Activated CD4-positive, alpha-beta memory T cell treated with anti-CD3 and anti-CD28 coated beads, Interleukin-2, amount 10 ng/mL, durations not matched to agents 7 days and 5 days (primary cell): Measurements from ENCODE around the gene ABCC1. TPM values are rescaled to one million over a fixed set of nuclear protein-coding genes. Genes with fewer than 3 reads are reported as not detected.

Source experiments
- CTCF ChIA-PET: fragments of 350-600 bp; sonication (Branson Sonifier 250); formaldehyde crosslinking; loops from one replicate; lab custom pipeline; 2021; ENCODE audit warnings: antibody characterized with exemption, inconsistent platforms; lab: Charles Lee
- POLR2A ChIA-PET: fragments of 350-600 bp; sonication (Branson Sonifier 250); formaldehyde crosslinking; loops from one replicate; lab custom pipeline; 2021; ENCODE audit warnings: antibody characterized with exemption; lab: Charles Lee
- DNase-seq: peaks from one replicate; pipeline ENCODE4 v3.0.0-alpha.2; 2020
- H3K27ac Mint-ChIP-seq: one replicate; pipeline ENCODE4 v1.8.0; 2021; ENCODE audit warnings: mild to moderate bottlenecking, mixed read lengths
- H3K27me3 Mint-ChIP-seq: one replicate; pipeline ENCODE4 v1.8.0; 2021; ENCODE audit warnings: mixed read lengths
- H3K36me3 Mint-ChIP-seq: one replicate; pipeline ENCODE4 v1.8.0; 2021; ENCODE audit warnings: low read depth, mixed read lengths
- H3K4me1 Mint-ChIP-seq: one replicate; pipeline ENCODE4 v1.8.0; 2021; ENCODE audit warnings: mixed read lengths
- H3K4me3 Mint-ChIP-seq: one replicate; pipeline ENCODE4 v1.8.0; 2021; ENCODE audit warnings: mild to moderate bottlenecking, mixed read lengths
- H3K9me3 Mint-ChIP-seq: one replicate; pipeline ENCODE4 v1.8.0; 2021; ENCODE audit warnings: mixed read lengths
- total RNA-seq, 2 experiments: library from RNA; stranded (reverse); gene quantifications; one replicate each; pipeline ENCODE4 v1.2.3, GENCODE V29; 2021

The ABCC1 gene
- total RNA-seq, 2 experiments from 2014 or later = 41.4 to 44.2 TPM

- peak overlapping the region; percentile 98 for H3K27ac Mint-ChIP-seq
- ChIA-PET POLR2A (interaction anchor here (2.4 to 4.5 kb wide), 2 partner anchors 10 to 73 kb away, joined by 17 to 52 read pairs; partner anchors contain the start of gene CEP20), CTCF (no interaction called here)
- peaks cover 68% of the 10 kb centered on the region for H3K4me1 Mint-ChIP-seq
- peaks cover 42% of the 10 kb centered on the region for H3K36me3 Mint-ChIP-seq
- peak; percentile 71 for DNase-seq
- H3K9me3 Mint-ChIP-seq = peaks cover 22% of the 10 kb centered on the region
- peak overlapping the region; percentile 79 for H3K4me3 Mint-ChIP-seq
- H3K27me3 Mint-ChIP-seq = no peaks in the 10 kb centered on the region
Measured at GRCh38 chr16:15961060-15961511, 11.7 kb downstream of the ABCC1 start.

GRCh38 chr16:15961571-15962090 lies 12.2 kb downstream of the ABCC1 start:
- Mint-ChIP-seq H3K4me1 (peaks cover 64% of the 10 kb centered on the region), H3K27me3 (no peaks in the 10 kb centered on the region), H3K27ac (peak overlapping the region; percentile 98), H3K9me3 (peaks cover 22% of the 10 kb centered on the region), H3K36me3 (peaks cover 42% of the 10 kb centered on the region), H3K4me3 (peak overlapping the region; percentile 79)
- POLR2A ChIA-PET = interaction anchor here (4.5 kb wide), 1 partner anchor 11 kb away, joined by 52 read pairs; no protein-coding TSS in a partner anchor
- no peak for DNase-seq
- CTCF ChIA-PET = no interaction called here

- no peaks in the 10 kb centered on the region for H3K27me3 Mint-ChIP-seq
- H3K4me1 Mint-ChIP-seq = peaks cover 63% of the 10 kb centered on the region
- DNase-seq = no peak
- ChIA-PET CTCF (no interaction called here), POLR2A (no interaction called here)
- H3K4me3 Mint-ChIP-seq = no peak overlapping the region
- H3K27ac Mint-ChIP-seq = peak overlapping the region; percentile 98
- H3K9me3 Mint-ChIP-seq = peaks cover 26% of the 10 kb centered on the region
- peaks cover 54% of the 10 kb centered on the region for H3K36me3 Mint-ChIP-seq
Measured at GRCh38 chr16:15963307-15963910, 14.0 kb downstream of the ABCC1 start.

GRCh38 chr16:15966420-15966819 lies 17.0 kb downstream of the ABCC1 start:
- H3K9me3 Mint-ChIP-seq = peaks cover 41% of the 10 kb centered on the region
- POLR2A ChIA-PET = interaction anchor here (0.6 kb wide), 1 partner anchor 10 kb away, joined by 3 read pairs; no protein-coding TSS in a partner anchor
- no peak for DNase-seq
- peaks cover 35% of the 10 kb centered on the region for H3K4me1 Mint-ChIP-seq
- no peak overlapping the region for H3K4me3 Mint-ChIP-seq
- peaks cover 75% of the 10 kb centered on the region for H3K36me3 Mint-ChIP-seq
- no peak overlapping the region for H3K27ac Mint-ChIP-seq
- H3K27me3 Mint-ChIP-seq = no peaks in the 10 kb centered on the region
- CTCF ChIA-PET = no interaction called here

- no peaks in the 10 kb centered on the region for H3K27me3 Mint-ChIP-seq
- ChIA-PET CTCF (no interaction called here), POLR2A (interaction anchor here (0.6 kb wide), 1 partner anchor 10 kb away, joined by 3 read pairs; no protein-coding TSS in a partner anchor)
- H3K36me3 Mint-ChIP-seq = peaks cover 77% of the 10 kb centered on the region
- no peak overlapping the region for H3K4me3 Mint-ChIP-seq
- H3K27ac Mint-ChIP-seq = no peak overlapping the region
- H3K4me1 Mint-ChIP-seq = peaks cover 29% of the 10 kb centered on the region
- DNase-seq = no peak
- peaks cover 42% of the 10 kb centered on the region for H3K9me3 Mint-ChIP-seq
Measured at GRCh38 chr16:15966836-15967546, 17.6 kb downstream of the ABCC1 start.

- Mint-ChIP-seq H3K4me3 (no peak overlapping the region), H3K4me1 (peaks cover 22% of the 10 kb centered on the region), H3K27ac (no peak overlapping the region), H3K36me3 (peaks cover 77% of the 10 kb centered on the region), H3K27me3 (no peaks in the 10 kb centered on the region), H3K9me3 (peaks cover 41% of the 10 kb centered on the region)
- CTCF ChIA-PET = no interaction called here
- no peak for DNase-seq
- POLR2A ChIA-PET = no interaction called here
Measured at GRCh38 chr16:15967655-15968315, 18.4 kb downstream of the ABCC1 start.

- H3K9me3 Mint-ChIP-seq = peaks cover 33% of the 10 kb centered on the region
- no peak overlapping the region for H3K4me3 Mint-ChIP-seq
- H3K27ac Mint-ChIP-seq = no peak overlapping the region
- CTCF ChIA-PET = no interaction called here
- POLR2A ChIA-PET = interaction anchor here (0.7 to 1.2 kb wide), 3 partner anchors 13 to 86 kb away, joined by 3 read pairs; no protein-coding TSS in a partner anchor
- H3K36me3 Mint-ChIP-seq = peaks cover 82% of the 10 kb centered on the region
- H3K4me1 Mint-ChIP-seq = peaks cover 12% of the 10 kb centered on the region
- no peaks in the 10 kb centered on the region for H3K27me3 Mint-ChIP-seq
- DNase-seq = no peak
Measured at GRCh38 chr16:15970202-15970601, 20.8 kb downstream of the ABCC1 start.

- H3K9me3 Mint-ChIP-seq = peaks cover 35% of the 10 kb centered on the region
- no peak for DNase-seq
- H3K27ac Mint-ChIP-seq = no peak overlapping the region
- H3K36me3 Mint-ChIP-seq = peaks cover 84% of the 10 kb centered on the region
- no peaks in the 10 kb centered on the region for H3K27me3 Mint-ChIP-seq
- no peak overlapping the region for H3K4me3 Mint-ChIP-seq
- ChIA-PET CTCF (no interaction called here), POLR2A (interaction anchor here (1.2 kb wide), 1 partner anchor 13 kb away, joined by 3 read pairs; no protein-coding TSS in a partner anchor)
- peaks cover 10% of the 10 kb centered on the region for H3K4me1 Mint-ChIP-seq
Measured at GRCh38 chr16:15970743-15971439, 21.5 kb downstream of the ABCC1 start.

- Mint-ChIP-seq H3K36me3 (peaks cover 89% of the 10 kb centered on the region), H3K9me3 (peaks cover 38% of the 10 kb centered on the region), H3K4me1 (peaks cover 10% of the 10 kb centered on the region), H3K4me3 (no peak overlapping the region), H3K27ac (no peak overlapping the region), H3K27me3 (no peaks in the 10 kb centered on the region)
- DNase-seq = no peak
- CTCF ChIA-PET = no interaction called here
- POLR2A ChIA-PET = no interaction called here
Measured at GRCh38 chr16:15971440-15971815, 22.0 kb downstream of the ABCC1 start.

- CTCF ChIA-PET = interaction anchor here (0.7 kb wide), 1 partner anchor 43 kb away, joined by 5 read pairs; no protein-coding TSS in a partner anchor
- DNase-seq = no peak
- H3K27ac Mint-ChIP-seq = no peak overlapping the region
- H3K9me3 Mint-ChIP-seq = peaks cover 41% of the 10 kb centered on the region
- peaks cover 3% of the 10 kb centered on the region for H3K4me1 Mint-ChIP-seq
- no peak overlapping the region for H3K4me3 Mint-ChIP-seq
- no peaks in the 10 kb centered on the region for H3K27me3 Mint-ChIP-seq
- peaks cover 91% of the 10 kb centered on the region for H3K36me3 Mint-ChIP-seq
- POLR2A ChIA-PET = no interaction called here
Measured at GRCh38 chr16:15972046-15972868, 22.8 kb downstream of the ABCC1 start.

GRCh38 chr16:15973421-15973820 lies 24.0 kb downstream of the ABCC1 start:
- CTCF ChIA-PET = no interaction called here

GRCh38 chr16:15974057-15974456 lies 24.6 kb downstream of the ABCC1 start:
- H3K27me3 Mint-ChIP-seq = no peaks in the 10 kb centered on the region
- H3K4me3 Mint-ChIP-seq = no peak overlapping the region
- POLR2A ChIA-PET = no interaction called here
- peaks cover 95% of the 10 kb centered on the region for H3K36me3 Mint-ChIP-seq
- no peak for DNase-seq
- H3K9me3 Mint-ChIP-seq = peaks cover 53% of the 10 kb centered on the region
- H3K27ac Mint-ChIP-seq = no peak overlapping the region
- CTCF ChIA-PET = no interaction called here
- peaks cover 2% of the 10 kb centered on the region for H3K4me1 Mint-ChIP-seq

More at GRCh38 chr16:15973421-15973820, 24.0 kb downstream of the ABCC1 start:
- Mint-ChIP-seq H3K4me1 (peaks cover 2% of the 10 kb centered on the region), H3K36me3 (peaks cover 94% of the 10 kb centered on the region), H3K27me3 (no peaks in the 10 kb centered on the region), H3K27ac (no peak overlapping the region), H3K9me3 (peaks cover 49% of the 10 kb centered on the region), H3K4me3 (no peak overlapping the region)
- no peak for DNase-seq
- POLR2A ChIA-PET = no interaction called here
